GM19452 (cell line): Measurements from ENCODE around the gene CPAMD8.
"Not testable (repeated sequence)": the region's sequence is repeated elsewhere in the genome, so short reads cannot be mapped to it uniquely, and the experiment has no call there.

Experiments
- ATAC-seq: cut with Tn5 transposase; IDR thresholded peaks from one replicate; pipeline ENCODE4 v1.9.1; 2021; ENCODE audit not compliant: unreplicated experiment

CPAMD8 gene

GRCh38 chr19:17041976-17042375 lies 15.4 kb upstream of the CPAMD8 start:
- no peak for ATAC-seq

GRCh38 chr19:17037966-17038500 lies 11.4 kb upstream of the CPAMD8 start:
- ATAC-seq = no peak

- no peak for ATAC-seq
Measured at GRCh38 chr19:17037184-17037583, 10.6 kb upstream of the CPAMD8 start.

GRCh38 chr19:17036640-17037039 lies 10.0 kb upstream of the CPAMD8 start:
- ATAC-seq = no peak

GRCh38 chr19:17035842-17036424 lies 9.3 kb upstream of the CPAMD8 start:
- no peak for ATAC-seq

- no peak for ATAC-seq
Measured at GRCh38 chr19:17031741-17032140, 5.1 kb upstream of the CPAMD8 start.

GRCh38 chr19:17027535-17027975 lies 945 bp upstream of the CPAMD8 start:
- ATAC-seq = no peak

- no peak for ATAC-seq
Measured at GRCh38 chr19:17025991-17026658, 485 bp downstream of the CPAMD8 start.

GRCh38 chr19:17025361-17025760 lies 1.2 kb downstream of the CPAMD8 start:
- ATAC-seq = no peak

- ATAC-seq = not testable (repeated sequence)
Measured at GRCh38 chr19:17024941-17025340, 1.7 kb downstream of the CPAMD8 start.

- no peak for ATAC-seq
Measured at GRCh38 chr19:17023805-17024204, 2.8 kb downstream of the CPAMD8 start.

GRCh38 chr19:17022738-17023137 lies 3.9 kb downstream of the CPAMD8 start:
- no peak for ATAC-seq

- ATAC-seq = no peak
Measured at GRCh38 chr19:17021793-17022590, 4.6 kb downstream of the CPAMD8 start.

GRCh38 chr19:17021328-17021727 lies 5.3 kb downstream of the CPAMD8 start:
- ATAC-seq = no peak

- no peak for ATAC-seq
Measured at GRCh38 chr19:17020823-17021222, 5.8 kb downstream of the CPAMD8 start.

GRCh38 chr19:17020385-17020784 lies 6.2 kb downstream of the CPAMD8 start:
- no peak for ATAC-seq

- ATAC-seq = not testable (repeated sequence)
Measured at GRCh38 chr19:17014212-17014861, 12.3 kb downstream of the CPAMD8 start.

- ATAC-seq = no peak
Measured at GRCh38 chr19:17011485-17011884, 15.1 kb downstream of the CPAMD8 start.

- no peak for ATAC-seq
Measured at GRCh38 chr19:17006579-17006978, 20.0 kb downstream of the CPAMD8 start.

- no peak for ATAC-seq
Measured at GRCh38 chr19:17005000-17005399, 21.6 kb downstream of the CPAMD8 start.

- no peak for ATAC-seq
Measured at GRCh38 chr19:17004386-17004785, 22.2 kb downstream of the CPAMD8 start.
